AG04449 (cell line): Measurements from ENCODE around the gene LGALS13.

Experiments used
- CTCF ChIA-PET: fragments of 350-600 bp; formaldehyde crosslinking; extraction: SDS; loops from one replicate; lab custom pipeline; 2021; ENCODE audit warnings: antibody characterized with exemption; lab: Yijun Ruan, JAX
- POLR2A ChIA-PET: fragments of 400-600, 350-600 bp; formaldehyde crosslinking; extraction: SDS; loops from one replicate; lab custom pipeline; 2020; ENCODE audit warnings: antibody characterized with exemption, inconsistent platforms; lab: Yijun Ruan, JAX
- DNase-seq: peaks from one replicate; pipeline ENCODE4 v3.0.0-alpha.2; 2010; ENCODE audit warnings: low read depth, low spot score
- H3K4me3 ChIP-seq: 2 replicates; pipeline ENCODE4 v1.5.1; 2011; ENCODE audit warnings: low read depth, mild to moderate bottlenecking, control low read depth, low read length
- CTCF ChIP-seq: IDR thresholded peaks from one replicate; pipeline ENCODE4 v1.5.1; 2011; ENCODE audit warnings: mild to moderate bottlenecking, moderate library complexity, low read length, control low read depth, inconsistent platforms; ENCODE audit not compliant: insufficient read depth; ENCODE audit errors: missing control alignments

The LGALS13 gene

GRCh38 chr19:39558624-39559117 is 43.7 kb upstream of the LGALS13 start:
- DNase-seq, result no peak
- POLR2A ChIA-PET, result no interaction called here
- CTCF ChIA-PET, result no interaction called here
- TF ChIP-seq CTCF, result no peak
- no peak overlapping the region for H3K4me3 ChIP-seq

GRCh38 chr19:39563408-39563807 is 38.9 kb upstream of the LGALS13 start:
- no peak for DNase-seq
- ChIA-PET POLR2A (no interaction called here), CTCF (no interaction called here)
- no peak overlapping the region for H3K4me3 ChIP-seq
- no peak for TF ChIP-seq CTCF

GRCh38 chr19:39566064-39566463 is 36.3 kb upstream of the LGALS13 start:
- ChIA-PET POLR2A (no interaction called here), CTCF (interaction anchor here (1.1 to 1.6 kb wide), 2 partner anchors 14 to 33 kb away, joined by 3 read pairs; partner anchors contain the start of gene EID2B)
- no peak overlapping the region for H3K4me3 ChIP-seq
- no peak for DNase-seq
- no peak for TF ChIP-seq CTCF

- no peak overlapping the region for H3K4me3 ChIP-seq
- TF ChIP-seq CTCF, result no peak
- DNase-seq, result no peak
- ChIA-PET CTCF (no interaction called here), POLR2A (no interaction called here)
These were observed 33.7 kb upstream of the LGALS13 start for GRCh38 chr19:39568604-39569003.

- no peak for DNase-seq
- no peak overlapping the region for H3K4me3 ChIP-seq
- CTCF ChIA-PET, result no interaction called here
- no peak for TF ChIP-seq CTCF
- POLR2A ChIA-PET, result no interaction called here
These were observed 19.9 kb upstream of the LGALS13 start for GRCh38 chr19:39582442-39582841.

- no peak for DNase-seq
- TF ChIP-seq CTCF, result no peak
- H3K4me3 ChIP-seq, result no peak overlapping the region
- CTCF ChIA-PET, result no interaction called here
- POLR2A ChIA-PET, result no interaction called here
These were observed 19.3 kb upstream of the LGALS13 start for GRCh38 chr19:39582891-39583625.
